A673 (cell line): ENCODE measurements around the gene SPINT1.

Experiments
- CTCF ChIP-seq: fragments of 300-800, 200-600 bp; sonication (generic); conservative IDR thresholded peaks from 2 replicates; pipeline ENCODE4 v1.5.1; 2017; ENCODE audit warnings: low read depth, mild to moderate bottlenecking, antibody characterized with exemption, low read length, moderate library complexity, mixed read lengths
- EZH2 ChIP-seq: fragments of 200-600 bp; sonication (generic); IDR thresholded peaks from 2 replicates; pipeline ENCODE4 v1.6.1; 2017; ENCODE audit warnings: borderline replicate concordance, low read depth, mild to moderate bottlenecking, mixed read lengths, antibody characterized with exemption, low read length; ENCODE audit not compliant: poor library complexity, severe bottlenecking

GRCh38 chr15:40844696-40845030 is 815 bp downstream of the SPINT1 start:
- TF ChIP-seq CTCF: no peak
- TF ChIP-seq EZH2: no peak
